AG04450 (cell line): ENCODE data around the gene PRDM2. TPM values are rescaled to one million over a fixed set of nuclear protein-coding genes. Genes with fewer than 3 reads are reported as not detected.

Experiments
- CTCF ChIA-PET: fragments of 300-600, 350-600 bp; formaldehyde crosslinking; extraction: SDS; loops from one replicate; lab custom pipeline; 2022; ENCODE audit warnings: antibody characterized with exemption, inconsistent platforms; lab: Charles Lee
- POLR2A ChIA-PET: fragments of 350-600 bp; formaldehyde crosslinking; extraction: SDS; loops from one replicate; lab custom pipeline; 2021; ENCODE audit warnings: antibody characterized with exemption, inconsistent platforms; lab: Yijun Ruan, JAX
- DNase-seq: peaks from one replicate; pipeline ENCODE4 v3.0.0-alpha.2; 2011; ENCODE audit warnings: low read depth, low spot score
- H3K27ac ChIP-seq: one replicate; pipeline ENCODE4 v1.5.1; 2012; ENCODE audit warnings: low read depth, low read length, control low read depth
- H3K27me3 ChIP-seq: one replicate; pipeline ENCODE4 v1.6.0; 2012; ENCODE audit warnings: low read length; ENCODE audit not compliant: control insufficient read depth, insufficient read depth
- H3K4me3 ChIP-seq: 2 replicates; pipeline ENCODE4 v1.5.1; 2011; ENCODE audit warnings: mild to moderate bottlenecking, low read depth, low read length, control low read depth
- H3K9me3 ChIP-seq: 2 replicates; pipeline ENCODE4 v1.5.1; 2012; ENCODE audit warnings: low read length; ENCODE audit not compliant: control insufficient read depth, insufficient read depth
- CTCF ChIP-seq: IDR thresholded peaks from 2 replicates; pipeline ENCODE4 v1.5.1; 2011; ENCODE audit warnings: low read depth, low read length, control low read depth, inconsistent platforms
- polyA plus RNA-seq: library from polyadenylated mRNA; depleted of rRNA; stranded (reverse); fragments of >200 nt; gene quantifications from 2 replicates; pipeline ENCODE4 v1.2.3, GENCODE V29; 2011

PRDM2 gene
- polyA plus RNA-seq, 1 experiment = 16.4 TPM

DNA sequence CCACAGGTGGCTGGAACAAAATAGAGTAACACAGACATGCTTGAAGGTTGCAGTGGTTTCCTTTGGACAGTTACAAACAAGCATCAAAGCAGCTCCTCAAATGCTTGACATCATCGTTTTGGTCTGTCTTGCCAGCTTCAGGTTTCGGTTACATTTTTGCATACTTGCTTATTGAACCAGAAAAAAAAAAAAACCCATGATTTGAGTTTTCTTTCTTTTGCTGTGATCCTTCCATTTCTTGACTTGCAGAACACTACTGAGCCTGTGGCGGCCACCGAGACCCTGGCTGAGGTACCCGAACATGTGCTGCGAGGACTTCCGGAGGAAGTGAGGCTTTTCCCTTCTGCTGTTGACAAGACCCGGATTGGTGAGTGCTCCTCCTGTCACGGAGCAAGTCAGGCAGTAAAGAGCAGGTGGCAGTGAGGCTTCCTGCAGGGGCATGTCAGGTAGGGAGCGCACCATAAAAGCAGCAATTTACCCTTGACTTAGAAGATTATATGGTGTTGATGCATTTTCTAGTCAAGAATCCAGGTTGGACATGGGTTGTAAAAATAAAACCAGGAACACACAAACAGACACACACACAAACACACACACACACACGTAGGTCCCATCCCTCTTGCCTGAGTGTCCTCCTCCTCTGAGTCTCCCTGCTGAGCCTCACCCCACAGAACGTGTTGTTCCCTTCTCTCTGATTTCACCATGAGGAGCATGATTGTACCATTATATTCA, 30.9 kb downstream of the PRDM2 start:
- ChIA-PET POLR2A (interaction anchor here (0.7 kb wide), 2 partner anchors 18 to 23 kb away, joined by 3 to 4 read pairs; no protein-coding TSS in a partner anchor), CTCF (interaction anchor here (0.7 to 0.8 kb wide), 2 partner anchors 16 to 83 kb away, joined by 3 to 4 read pairs; no protein-coding TSS in a partner anchor)
- Histone ChIP-seq H3K27ac (no peak overlapping the region), H3K27me3 (no peaks in the 10 kb centered on the region), H3K9me3 (no peaks in the 10 kb centered on the region), H3K4me3 (no peak overlapping the region)
- DNase-seq = no peak
- no peak for TF ChIP-seq CTCF

DNA sequence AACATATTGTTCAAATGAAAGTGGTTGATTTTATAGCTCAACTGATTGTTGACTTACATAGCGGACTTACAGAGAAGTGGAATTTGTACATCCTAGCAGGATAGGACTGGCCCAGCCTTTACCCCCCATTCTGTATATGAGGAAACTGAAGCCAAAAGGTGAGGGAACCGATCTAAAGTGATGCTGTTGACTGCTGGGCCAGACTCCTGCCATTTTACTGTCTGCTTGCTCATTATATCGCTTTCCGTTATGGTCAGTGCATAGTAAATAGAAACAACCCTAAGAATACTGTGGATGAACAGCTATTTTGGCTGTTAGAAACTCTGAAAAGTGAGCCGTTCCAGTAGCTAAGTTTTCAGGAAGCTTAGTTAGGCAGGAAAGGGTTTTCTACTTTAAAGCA, 31.9 kb downstream of the PRDM2 start:
- ChIA-PET CTCF (no interaction called here), POLR2A (no interaction called here)
- Histone ChIP-seq H3K9me3 (no peaks in the 10 kb centered on the region), H3K27me3 (no peaks in the 10 kb centered on the region), H3K4me3 (no peak overlapping the region), H3K27ac (no peak overlapping the region)
- DNase-seq = no peak
- no peak for TF ChIP-seq CTCF

GRCh38 chr1:13732971-13733667, 33.1 kb downstream of the PRDM2 start:
- TF ChIP-seq CTCF = no peak
- no peak overlapping the region for H3K4me3 ChIP-seq
- POLR2A ChIA-PET = no interaction called here
- no peaks in the 10 kb centered on the region for H3K9me3 ChIP-seq
- CTCF ChIA-PET = no interaction called here
- no peaks in the 10 kb centered on the region for H3K27me3 ChIP-seq
- no peak overlapping the region for H3K27ac ChIP-seq
- DNase-seq = no peak

DNA sequence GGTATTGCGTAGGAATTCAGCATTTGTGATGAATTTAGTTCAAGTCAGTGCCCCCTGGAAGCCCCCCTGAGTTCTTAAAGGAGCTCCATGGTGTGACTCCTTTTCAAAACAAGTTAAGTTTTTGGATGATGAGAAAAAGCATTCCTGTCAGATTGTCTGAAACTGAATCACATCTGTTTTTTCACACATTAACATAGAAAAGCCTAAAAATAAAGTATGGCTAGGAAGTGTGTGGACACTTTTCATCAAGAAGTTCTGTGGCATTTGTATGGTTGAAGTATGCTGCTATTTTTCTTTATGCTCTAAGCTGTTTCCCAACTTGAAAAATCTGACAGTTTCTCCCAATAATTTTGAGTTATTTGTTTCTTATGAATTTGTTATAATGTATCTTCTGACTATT, 33.7 kb downstream of the PRDM2 start:
- DNase-seq = no peak

More for the DNA sequence above, 33.7 kb downstream of the PRDM2 start:
- POLR2A ChIA-PET = interaction anchor here (0.8 kb wide), 1 partner anchor 15 kb away, joined by 9 read pairs; no protein-coding TSS in a partner anchor
- CTCF ChIA-PET = no interaction called here
- Histone ChIP-seq H3K9me3 (no peaks in the 10 kb centered on the region), H3K27ac (no peak overlapping the region), H3K27me3 (no peaks in the 10 kb centered on the region), H3K4me3 (no peak overlapping the region)
- TF ChIP-seq CTCF = no peak
